CD4-positive, alpha-beta T cell (primary cell): Measurements from ENCODE around the gene NFATC1. TPM values are rescaled to one million over a fixed set of nuclear protein-coding genes. Genes with fewer than 3 reads are reported as not detected.

Source experiments
- ATAC-seq: fragments of 200-7000 bp; cut with Tn5 transposase; one replicate; pipeline ENCODE4 v1.10.0; 2022; ENCODE audit warnings: mild to moderate bottlenecking; ENCODE audit not compliant: poor library complexity
- CTCF ChIA-PET: fragments of 350-600 bp; sonication (Branson Sonifier 250); formaldehyde crosslinking; loops from one replicate; lab custom pipeline; 2021; ENCODE audit warnings: antibody characterized with exemption, inconsistent platforms; lab: Charles Lee
- POLR2A ChIA-PET: fragments of 350-600 bp; sonication (Branson Sonifier 250); formaldehyde crosslinking; loops from one replicate; lab custom pipeline; 2021; ENCODE audit warnings: antibody characterized with exemption, inconsistent platforms; lab: Charles Lee
- DNase-seq, 14 experiments: peaks; one replicate each; pipeline ENCODE4 v3.0.0-alpha.2; 2013 to 2020; ENCODE audit warnings: mixed read lengths in 2 of 14
- H3K27ac ChIP-seq, 2 donors: one replicate each; pipeline versions ENCODE4 v1.5.1 to v1.7.0; 2013; ENCODE audit warnings: low read length in 2 of 2, low read depth in 1 of 2, mild to moderate bottlenecking in 1 of 2
- H3K27me3 ChIP-seq, 2 experiments: 1 replicate in 1 of 2; 2 replicates in 1 of 2; pipeline versions ENCODE4 v1.6.1 to v1.7.0; 2013; ENCODE audit warnings: low read length in 2 of 2, control low read depth in 1 of 2, mild to moderate bottlenecking in 1 of 2, moderate library complexity in 1 of 2; ENCODE audit not compliant: insufficient read depth in 2 of 2, control insufficient read depth in 1 of 2
- H3K36me3 ChIP-seq: one replicate; pipeline ENCODE4 v1.6.1; 2013; ENCODE audit warnings: low read length, control low read depth; ENCODE audit not compliant: insufficient read depth
- H3K4me1 ChIP-seq: one replicate; pipeline ENCODE4 v1.6.1; 2013; ENCODE audit warnings: low read length, control low read depth; ENCODE audit not compliant: insufficient read depth
- H3K4me3 ChIP-seq: one replicate; pipeline ENCODE4 v1.5.1; 2013; ENCODE audit warnings: mild to moderate bottlenecking, low read length, moderate library complexity
- H3K9me3 ChIP-seq, 2 experiments: 1 replicate in 1 of 2; 2 replicates in 1 of 2; pipeline versions ENCODE4 v1.6.1 to v1.7.0; 2013; ENCODE audit warnings: low read length in 2 of 2, mild to moderate bottlenecking in 2 of 2, control low read depth in 1 of 2, moderate library complexity in 1 of 2; ENCODE audit not compliant: control insufficient read depth in 1 of 2, insufficient read depth in 1 of 2
- H3K27ac Mint-ChIP-seq: one replicate; pipeline ENCODE4 v1.8.0; 2020; ENCODE audit warnings: mixed read lengths
- H3K27me3 Mint-ChIP-seq: one replicate; pipeline ENCODE4 v1.8.0; 2021; ENCODE audit warnings: mixed read lengths
- H3K36me3 Mint-ChIP-seq: one replicate; pipeline ENCODE4 v1.8.0; 2021; ENCODE audit warnings: low read depth, mixed read lengths
- H3K4me1 Mint-ChIP-seq: one replicate; pipeline ENCODE4 v1.8.0; 2021; ENCODE audit warnings: low read depth, mixed read lengths
- H3K4me3 Mint-ChIP-seq: one replicate; pipeline ENCODE4 v1.8.0; 2020; ENCODE audit warnings: mild to moderate bottlenecking, mixed read lengths
- H3K9me3 Mint-ChIP-seq: one replicate; pipeline ENCODE4 v1.8.0; 2020; ENCODE audit warnings: mixed read lengths
- intact Hi-C, 2 experiments: fragments of 100-400 bp; cut with DNase I in 1 of 2; cut with micrococcal nuclease in 1 of 2; formaldehyde crosslinking; loops; one replicate each; pipeline versions ENCODE4 v1.15.1 to v1.9.0; 2023 to 2025; cut with DNase I, micrococcal nuclease
- total RNA-seq, 174 experiments: library from RNA in 2 of 174; stranded (reverse) in 2 of 174; gene quantifications; one replicate each; pipeline ENCODE4 v1.2.3 and lab custom pipeline; 2021 to 2026
- TF ChIP-seq, protein P1 (sequence below): fragments of 200-600 bp; IDR thresholded peaks from one replicate; pipeline ENCODE4 v1.8.0; 2022; ENCODE audit warnings: antibody characterized with exemption, mild to moderate bottlenecking

Gene NFATC1
- total RNA-seq, 2 experiments from 2014 or later: 107 to 113 TPM

GRCh38 chr18:79422022-79422782 is 26.5 kb downstream of the NFATC1 start:
- ChIA-PET POLR2A (interaction anchor here (1.4 kb wide), 1 partner anchor 101 kb away, joined by 4 read pairs; no protein-coding TSS in a partner anchor), CTCF (no interaction called here)
- H3K4me1 ChIP-seq: peaks cover 31% of the 10 kb centered on the region
- TF ChIP-seq, protein P1, sequence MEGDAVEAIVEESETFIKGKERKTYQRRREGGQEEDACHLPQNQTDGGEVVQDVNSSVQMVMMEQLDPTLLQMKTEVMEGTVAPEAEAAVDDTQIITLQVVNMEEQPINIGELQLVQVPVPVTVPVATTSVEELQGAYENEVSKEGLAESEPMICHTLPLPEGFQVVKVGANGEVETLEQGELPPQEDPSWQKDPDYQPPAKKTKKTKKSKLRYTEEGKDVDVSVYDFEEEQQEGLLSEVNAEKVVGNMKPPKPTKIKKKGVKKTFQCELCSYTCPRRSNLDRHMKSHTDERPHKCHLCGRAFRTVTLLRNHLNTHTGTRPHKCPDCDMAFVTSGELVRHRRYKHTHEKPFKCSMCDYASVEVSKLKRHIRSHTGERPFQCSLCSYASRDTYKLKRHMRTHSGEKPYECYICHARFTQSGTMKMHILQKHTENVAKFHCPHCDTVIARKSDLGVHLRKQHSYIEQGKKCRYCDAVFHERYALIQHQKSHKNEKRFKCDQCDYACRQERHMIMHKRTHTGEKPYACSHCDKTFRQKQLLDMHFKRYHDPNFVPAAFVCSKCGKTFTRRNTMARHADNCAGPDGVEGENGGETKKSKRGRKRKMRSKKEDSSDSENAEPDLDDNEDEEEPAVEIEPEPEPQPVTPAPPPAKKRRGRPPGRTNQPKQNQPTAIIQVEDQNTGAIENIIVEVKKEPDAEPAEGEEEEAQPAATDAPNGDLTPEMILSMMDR: no peak
- H3K9me3 ChIP-seq: no peaks in the 10 kb centered on the region
- H3K36me3 ChIP-seq: peaks cover 59% of the 10 kb centered on the region
- Mint-ChIP-seq H3K27ac (peak overlapping the region; percentile 67), H3K27me3 (no peaks in the 10 kb centered on the region), H3K4me1 (peaks cover 37% of the 10 kb centered on the region), H3K4me3 (no peak overlapping the region), H3K9me3 (no peaks in the 10 kb centered on the region), H3K36me3 (peaks cover 59% of the 10 kb centered on the region)
- no peaks in the 10 kb centered on the region for H3K27me3 ChIP-seq
- intact Hi-C loops: no loop called here
- DNase-seq: no peak
- H3K4me3 ChIP-seq: no peak overlapping the region
- no peak overlapping the region for H3K27ac ChIP-seq
- ATAC-seq: no peak

DNA sequence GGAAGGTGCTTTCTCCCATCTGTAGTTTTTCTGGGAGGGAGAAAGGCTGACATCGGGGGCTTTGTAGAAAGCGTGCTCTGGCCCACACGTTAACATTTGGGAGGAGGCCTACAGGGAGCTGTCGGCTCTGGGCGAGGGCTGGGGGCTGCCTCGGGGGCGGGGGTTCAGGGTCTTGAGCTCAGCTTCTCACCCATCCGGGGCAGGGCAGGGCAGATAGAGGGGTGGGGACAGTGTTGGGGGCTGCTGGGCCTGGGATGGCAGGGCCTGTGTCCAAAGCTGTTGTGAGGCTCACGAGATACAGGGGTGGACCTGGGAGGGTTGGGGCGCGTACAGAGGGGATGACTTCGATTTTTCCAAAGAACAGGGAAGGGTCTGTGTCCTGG is 27.0 kb downstream of the NFATC1 start:
- no peak overlapping the region for H3K4me3 Mint-ChIP-seq
- ATAC-seq: no peak
- Histone ChIP-seq H3K36me3 (peaks cover 58% of the 10 kb centered on the region), H3K27ac (no peak overlapping the region), H3K9me3 (no peaks in the 10 kb centered on the region), H3K4me3 (no peak overlapping the region), H3K27me3 (no peaks in the 10 kb centered on the region), H3K4me1 (peaks cover 31% of the 10 kb centered on the region)
- DNase-seq: no peak
- no peaks in the 10 kb centered on the region for H3K27me3 Mint-ChIP-seq
- peaks cover 59% of the 10 kb centered on the region for H3K36me3 Mint-ChIP-seq
- ChIA-PET POLR2A (interaction anchor here (1.4 kb wide), 1 partner anchor 100 kb away, joined by 4 read pairs; no protein-coding TSS in a partner anchor), CTCF (no interaction called here)
- H3K27ac Mint-ChIP-seq: no peak overlapping the region
- H3K4me1 Mint-ChIP-seq: peaks cover 37% of the 10 kb centered on the region
- H3K9me3 Mint-ChIP-seq: no peaks in the 10 kb centered on the region
- intact Hi-C loops: no loop called here
- TF ChIP-seq, protein P1: no peak

GRCh38 chr18:79423211-79424007 is 27.7 kb downstream of the NFATC1 start:
- Mint-ChIP-seq H3K27me3 (no peaks in the 10 kb centered on the region), H3K4me3 (no peak overlapping the region), H3K36me3 (peaks cover 64% of the 10 kb centered on the region), H3K9me3 (no peaks in the 10 kb centered on the region), H3K27ac (no peak overlapping the region), H3K4me1 (peaks cover 43% of the 10 kb centered on the region)
- ATAC-seq: no peak
- Histone ChIP-seq H3K27me3 (no peaks in the 10 kb centered on the region), H3K9me3 (no peaks in the 10 kb centered on the region), H3K36me3 (peaks cover 52% of the 10 kb centered on the region), H3K4me3 (no peak overlapping the region), H3K4me1 (peaks cover 27% of the 10 kb centered on the region), H3K27ac (no peak overlapping the region)
- intact Hi-C loops: no loop called here
- TF ChIP-seq, protein P1: no peak
- ChIA-PET POLR2A (no interaction called here), CTCF (no interaction called here)
- no peak for DNase-seq
